HUES6 (cell line): ENCODE measurements around the gene TIFAB.

Experiments
- H3K27ac ChIP-seq: 2 replicates; pipeline ENCODE4 v1.7.0; 2013; ENCODE audit warnings: low read depth, mild to moderate bottlenecking, low read length, inconsistent platforms
- H3K27me3 ChIP-seq: 2 replicates; pipeline ENCODE4 v1.6.1; 2013; ENCODE audit warnings: low read length; ENCODE audit not compliant: control insufficient read depth, insufficient read depth
- H3K36me3 ChIP-seq: 2 replicates; pipeline ENCODE4 v1.6.1; 2013; ENCODE audit warnings: low read length; ENCODE audit not compliant: control insufficient read depth, insufficient read depth
- H3K4me1 ChIP-seq: 2 replicates; pipeline ENCODE4 v1.6.1; 2013; ENCODE audit warnings: low read length; ENCODE audit not compliant: control insufficient read depth, insufficient read depth
- H3K4me3 ChIP-seq: 2 replicates; pipeline ENCODE4 v1.5.1; 2013; ENCODE audit warnings: low read depth, low read length
- H3K9ac ChIP-seq: one replicate; pipeline ENCODE4 v1.6.1; 2013; ENCODE audit warnings: mild to moderate bottlenecking, low read length
- H3K9me3 ChIP-seq: 2 replicates; pipeline ENCODE4 v1.6.1; 2013; ENCODE audit warnings: low read depth, low read length; ENCODE audit not compliant: control insufficient read depth, insufficient read depth

Gene TIFAB

GRCh38 chr5:135432113-135432512 lies 20.0 kb downstream of the TIFAB start:
- no peaks in the 10 kb centered on the region for H3K36me3 ChIP-seq
- no peak overlapping the region for H3K27ac ChIP-seq
- no peak overlapping the region for H3K9ac ChIP-seq
- H3K4me1 ChIP-seq = peaks cover 14% of the 10 kb centered on the region; the same call in 1 of the 2 replicates
- no peak overlapping the region for H3K4me3 ChIP-seq
- H3K27me3 ChIP-seq = no peaks in the 10 kb centered on the region
- H3K9me3 ChIP-seq = peaks cover 13% of the 10 kb centered on the region

DNA sequence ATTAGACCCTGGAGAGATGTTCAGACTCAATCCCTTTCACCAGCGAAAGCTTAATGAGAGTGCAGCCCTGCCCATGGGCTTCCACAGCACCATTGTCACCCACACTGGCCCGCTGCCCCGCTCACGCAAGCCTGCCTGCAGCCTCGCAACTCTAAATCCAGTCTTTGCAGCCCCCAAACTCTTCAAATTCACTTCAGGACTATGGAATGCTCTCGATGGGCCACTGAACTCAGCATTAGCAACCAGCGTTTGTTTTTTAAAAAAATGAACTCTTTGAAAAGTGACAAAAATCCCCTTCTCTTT lies 22.1 kb downstream of the TIFAB start:
- peaks cover 13% of the 10 kb centered on the region for H3K9me3 ChIP-seq
- no peak overlapping the region for H3K9ac ChIP-seq
- H3K36me3 ChIP-seq = no peaks in the 10 kb centered on the region
- no peak overlapping the region for H3K4me3 ChIP-seq
- no peak overlapping the region for H3K27ac ChIP-seq
- no peaks in the 10 kb centered on the region for H3K27me3 ChIP-seq
- H3K4me1 ChIP-seq = peaks cover 9% of the 10 kb centered on the region; the same call in 1 of the 2 replicates

GRCh38 chr5:135429301-135430134 lies 22.6 kb downstream of the TIFAB start:
- peaks cover 7% of the 10 kb centered on the region; the same call in 1 of the 2 replicates for H3K4me1 ChIP-seq

GRCh38 chr5:135428586-135428985 lies 23.6 kb downstream of the TIFAB start:
- Histone ChIP-seq H3K36me3 (no peaks in the 10 kb centered on the region), H3K9me3 (peaks cover 13% of the 10 kb centered on the region), H3K4me3 (no peak overlapping the region), H3K27ac (no peak overlapping the region), H3K9ac (no peak overlapping the region), H3K27me3 (no peaks in the 10 kb centered on the region), H3K4me1 (no peaks in the 10 kb centered on the region; the same call in 1 of the 2 replicates)

More at GRCh38 chr5:135429301-135430134, 22.6 kb downstream of the TIFAB start:
- Histone ChIP-seq H3K4me3 (no peak overlapping the region), H3K9ac (no peak overlapping the region), H3K9me3 (peaks cover 13% of the 10 kb centered on the region), H3K36me3 (no peaks in the 10 kb centered on the region), H3K27ac (no peak overlapping the region), H3K27me3 (no peaks in the 10 kb centered on the region)

DNA sequence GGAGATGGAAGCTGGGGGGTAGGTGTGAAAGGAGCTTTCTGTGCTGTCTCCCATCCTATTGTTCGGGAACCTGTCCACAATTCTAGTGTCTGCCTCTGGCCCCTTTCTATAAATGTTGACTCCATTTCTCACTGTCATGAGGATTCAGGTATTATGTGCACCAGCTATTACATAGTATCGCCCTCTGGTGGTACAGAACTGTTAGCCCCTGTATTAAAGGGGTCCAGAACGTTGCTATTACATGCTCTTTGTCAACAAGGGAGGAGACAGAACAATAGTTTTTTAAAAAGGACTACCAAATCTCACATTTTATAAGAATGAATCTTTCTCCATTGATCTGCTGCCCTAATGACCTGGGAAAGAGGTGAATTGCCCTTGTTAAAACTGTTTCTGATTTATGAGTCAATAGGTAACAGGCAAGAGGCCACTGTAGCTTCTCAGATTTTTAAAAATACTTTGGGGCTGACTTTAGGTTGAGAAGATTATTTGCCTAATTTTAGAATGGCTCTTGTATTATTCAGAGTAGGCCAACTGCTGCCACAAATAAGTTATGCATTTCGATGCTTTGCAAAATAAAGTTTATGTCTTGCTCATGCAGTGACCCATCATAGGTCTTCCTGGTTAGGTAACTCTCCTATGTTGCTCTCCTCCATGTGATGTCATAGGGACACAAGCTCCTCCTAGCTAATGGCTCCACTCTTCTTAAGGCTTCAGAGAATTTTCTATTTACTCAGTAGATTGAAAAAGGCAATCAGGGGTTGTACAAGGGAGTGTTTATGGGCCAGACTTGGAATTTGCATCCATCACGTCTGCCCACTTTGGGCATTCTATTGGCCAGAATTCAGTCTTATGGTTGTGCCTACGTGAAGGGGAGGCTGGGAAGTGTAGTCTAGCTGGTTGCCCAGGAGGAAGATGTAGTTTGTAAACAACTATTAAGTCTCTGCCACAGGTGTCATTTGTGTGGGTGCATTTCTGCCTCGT lies 25.8 kb downstream of the TIFAB start:
- H3K27ac ChIP-seq = no peak overlapping the region
- no peak overlapping the region for H3K9ac ChIP-seq
- no peak overlapping the region for H3K4me3 ChIP-seq
- H3K27me3 ChIP-seq = no peaks in the 10 kb centered on the region
- H3K9me3 ChIP-seq = peaks cover 13% of the 10 kb centered on the region
- no peaks in the 10 kb centered on the region for H3K36me3 ChIP-seq
- peaks cover 4% of the 10 kb centered on the region; the same call in 1 of the 2 replicates for H3K4me1 ChIP-seq

GRCh38 chr5:135425641-135426040 lies 26.5 kb downstream of the TIFAB start:
- Histone ChIP-seq H3K36me3 (no peaks in the 10 kb centered on the region), H3K27ac (no peak overlapping the region), H3K4me1 (peaks cover 4% of the 10 kb centered on the region; the same call in 1 of the 2 replicates), H3K4me3 (no peak overlapping the region), H3K9ac (no peak overlapping the region), H3K9me3 (peaks cover 13% of the 10 kb centered on the region), H3K27me3 (peaks cover 5% of the 10 kb centered on the region; the same call in 1 of the 2 replicates)

DNA sequence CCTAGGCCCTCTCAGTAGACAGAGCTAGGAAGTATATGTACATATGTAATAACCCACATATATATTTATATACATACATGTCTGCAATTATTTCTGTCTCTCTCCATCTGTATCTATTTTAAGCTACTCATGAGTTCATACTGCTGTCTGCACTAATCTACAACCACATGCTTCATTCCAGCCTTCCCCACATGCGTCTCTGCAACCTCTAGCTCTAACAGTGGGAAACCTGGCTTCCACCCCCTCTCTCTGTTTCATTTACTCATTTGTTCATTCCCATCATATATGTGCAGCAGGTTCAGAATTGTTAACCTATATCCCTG lies 28.3 kb downstream of the TIFAB start:
- Histone ChIP-seq H3K36me3 (no peaks in the 10 kb centered on the region), H3K9ac (no peak overlapping the region), H3K27me3 (peaks cover 12% of the 10 kb centered on the region), H3K4me3 (no peak overlapping the region), H3K27ac (peak overlapping the region; percentile 22; the same call in 1 of the 2 replicates), H3K4me1 (peaks cover 4% of the 10 kb centered on the region; the same call in 1 of the 2 replicates), H3K9me3 (peaks cover 9% of the 10 kb centered on the region)

- Histone ChIP-seq H3K9ac (no peak overlapping the region), H3K4me3 (no peak overlapping the region), H3K4me1 (peaks cover 4% of the 10 kb centered on the region; the same call in 1 of the 2 replicates), H3K27me3 (peaks cover 14% of the 10 kb centered on the region), H3K27ac (peak overlapping the region; percentile 22; the same call in 1 of the 2 replicates), H3K9me3 (peaks cover 4% of the 10 kb centered on the region; the same call in 1 of the 2 replicates), H3K36me3 (no peaks in the 10 kb centered on the region)
Observed at GRCh38 chr5:135423146-135423845, 28.9 kb downstream of the TIFAB start.

DNA sequence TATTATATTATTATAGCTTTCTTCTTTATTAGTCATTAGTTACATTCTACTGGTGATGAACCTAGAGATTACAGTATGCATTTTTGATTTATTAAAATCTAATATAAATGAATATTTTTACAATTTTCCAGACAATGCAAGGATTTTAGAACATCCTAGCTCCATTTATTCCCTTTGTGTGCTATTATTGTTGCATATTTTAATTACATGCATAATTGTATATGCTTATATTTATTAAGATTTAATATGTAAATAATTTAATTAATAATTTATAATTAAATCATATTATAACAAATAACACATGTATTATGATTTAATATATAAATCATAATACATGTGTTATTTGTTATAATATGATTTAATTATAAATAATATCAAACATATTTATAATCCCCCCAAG lies 29.7 kb downstream of the TIFAB start:
- no peak overlapping the region for H3K9ac ChIP-seq
- H3K27me3 ChIP-seq = peaks cover 16% of the 10 kb centered on the region
- H3K27ac ChIP-seq = no peak overlapping the region
- H3K4me1 ChIP-seq = peaks cover 4% of the 10 kb centered on the region; the same call in 1 of the 2 replicates
- no peak overlapping the region for H3K4me3 ChIP-seq
- H3K36me3 ChIP-seq = no peaks in the 10 kb centered on the region
- H3K9me3 ChIP-seq = no peaks in the 10 kb centered on the region

- peaks cover 21% of the 10 kb centered on the region for H3K27me3 ChIP-seq
- no peaks in the 10 kb centered on the region for H3K9me3 ChIP-seq
Observed at GRCh38 chr5:135417083-135417482, 35.1 kb downstream of the TIFAB start.

More at GRCh38 chr5:135417083-135417482, 35.1 kb downstream of the TIFAB start:
- Histone ChIP-seq H3K4me3 (no peak overlapping the region), H3K36me3 (no peaks in the 10 kb centered on the region), H3K9ac (no peak overlapping the region), H3K4me1 (no peaks in the 10 kb centered on the region), H3K27ac (no peak overlapping the region)
